ENCODE measurements around the gene GRIN3B. TPM values are rescaled to one million over a fixed set of nuclear protein-coding genes. Genes with fewer than 3 reads are reported as not detected.

Gene GRIN3B
- total RNA-seq, 2 donors from 2014 or later: 0.26 TPM; not detected in 1

- no peaks in the 10 kb centered on the region for H3K36me3 ChIP-seq (replicated peaks in 1 of 2; ENCODE audit: insufficient read depth in 1 of 2, low read depth in 2 of 2)
- peak within 1 kb of the TSS; percentile 77 to 95 (median 84) for H3K27ac ChIP-seq
- peak; percentile 93 to 95 (median 94) for DNase-seq
- no peaks in the 10 kb centered on the region for H3K9me3 ChIP-seq
- 0 to 1% methylated on average over 11 to 62 of the region's 78 CpGs for WGBS, 2 donors
- H3K27me3 ChIP-seq: no peaks in the 10 kb centered on the region
- TF ChIP-seq POLR2A (IDR thresholded peaks at IDR 0.05) (peak; percentile 65 to 86 (median 73)), CTCF (IDR thresholded peaks at IDR 0.05) (peak in 6 of 7 experiments; percentile 21 to 57 (median 30))
- ATAC-seq: peak; percentile 93
- peaks cover 42% of the 10 kb centered on the region for H3K4me1 ChIP-seq
- H3K4me3 ChIP-seq: peak within 1 kb of the TSS; percentile 79 to 95
- intact Hi-C loops (cut with DNase I): loop anchor here (10.0 kb wide), 1 partner anchor 220 kb away; no protein-coding TSS in a partner anchor
Measured at GRCh38 chr19:984165-984967, 15.9 kb upstream of the GRIN3B start, which contains the start of gene WDR18. Gene WDR18, plus strand, starts transcription at chr19:984345. Its CDS starts 9 bp downstream, at chr19:984354.

GRCh38 chr19:986083-986482, 14.1 kb upstream of the GRIN3B start:
- TF ChIP-seq POLR2A (IDR thresholded peaks at IDR 0.05): no peak
- TF ChIP-seq CTCF (IDR thresholded peaks at IDR 0.05): no peak
- ATAC-seq (no peak), DNase-seq (no peak)
- intact Hi-C loops (cut with DNase I): loop anchor here (10.0 kb wide), 1 partner anchor 221 kb away; no protein-coding TSS in a partner anchor
- Histone ChIP-seq H3K27me3 (no peaks in the 10 kb centered on the region), H3K27ac (no peak overlapping the region), H3K4me1 (peaks cover 36% of the 10 kb centered on the region), H3K9me3 (no peaks in the 10 kb centered on the region), H3K36me3 (replicated peaks in 1 of 2; ENCODE audit: insufficient read depth in 1 of 2, low read depth in 2 of 2) (no peaks in the 10 kb centered on the region), H3K4me3 (no peak overlapping the region)
- WGBS, 2 donors: 86 to 100% methylated on average over 4 to 14 of the region's 14 CpGs

- TF ChIP-seq CTCF (IDR thresholded peaks at IDR 0.05) (no peak), POLR2A (IDR thresholded peaks at IDR 0.05) (no peak)
- H3K27ac ChIP-seq: no peak overlapping the region
- DNase-seq (no peak), ATAC-seq (no peak)
- no peak overlapping the region for H3K4me3 ChIP-seq
- no peaks in the 10 kb centered on the region for H3K9me3 ChIP-seq
- peaks cover 29% of the 10 kb centered on the region for H3K4me1 ChIP-seq
- no peaks in the 10 kb centered on the region for H3K36me3 ChIP-seq (replicated peaks in 1 of 2; ENCODE audit: insufficient read depth in 1 of 2, low read depth in 2 of 2)
- WGBS, 2 donors: 74 to 100% methylated on average over 1 to 14 of the region's 14 CpGs
- H3K27me3 ChIP-seq: no peaks in the 10 kb centered on the region
- intact Hi-C loops (cut with DNase I): loop anchor here (10.0 kb wide), 1 partner anchor 223 kb away; no protein-coding TSS in a partner anchor
Measured at GRCh38 chr19:988081-988480, 12.1 kb upstream of the GRIN3B start.

DNA sequence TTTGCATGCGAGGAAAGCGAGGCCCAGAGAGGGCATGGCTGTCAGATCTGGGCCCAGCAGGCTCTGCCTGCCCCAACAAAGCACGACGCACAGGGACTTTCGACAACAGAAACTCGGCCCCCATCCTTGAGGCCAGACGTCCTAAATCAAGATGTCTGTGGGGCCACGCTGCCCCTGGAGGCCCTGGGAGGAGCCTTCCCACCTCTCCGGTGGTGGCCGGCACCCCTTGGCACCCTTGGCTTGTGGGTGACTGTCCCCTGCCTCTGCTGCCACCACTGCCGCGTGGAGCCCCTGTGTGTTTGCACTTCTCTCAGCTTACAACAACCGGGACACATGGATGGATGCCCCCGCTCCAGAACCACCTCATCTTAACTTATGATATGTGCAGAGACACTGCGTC, 11.7 kb upstream of the GRIN3B start:
- ATAC-seq (no peak), DNase-seq (no peak)
- Histone ChIP-seq H3K9me3 (no peaks in the 10 kb centered on the region), H3K4me1 (peaks cover 25% of the 10 kb centered on the region), H3K36me3 (replicated peaks in 1 of 2; ENCODE audit: insufficient read depth in 1 of 2, low read depth in 2 of 2) (no peaks in the 10 kb centered on the region), H3K4me3 (no peak overlapping the region), H3K27me3 (no peaks in the 10 kb centered on the region), H3K27ac (no peak overlapping the region)
- TF ChIP-seq CTCF (IDR thresholded peaks at IDR 0.05): no peak
- TF ChIP-seq POLR2A (IDR thresholded peaks at IDR 0.05): no peak
- 80 to 100% methylated on average over 3 to 15 of the region's 15 CpGs for WGBS, 2 donors
- intact Hi-C loops (cut with DNase I): loop anchor here (10.0 kb wide), 1 partner anchor 224 kb away; no protein-coding TSS in a partner anchor
